ENCODE results near the gene CMSS1.

The CMSS1 gene

DNA sequence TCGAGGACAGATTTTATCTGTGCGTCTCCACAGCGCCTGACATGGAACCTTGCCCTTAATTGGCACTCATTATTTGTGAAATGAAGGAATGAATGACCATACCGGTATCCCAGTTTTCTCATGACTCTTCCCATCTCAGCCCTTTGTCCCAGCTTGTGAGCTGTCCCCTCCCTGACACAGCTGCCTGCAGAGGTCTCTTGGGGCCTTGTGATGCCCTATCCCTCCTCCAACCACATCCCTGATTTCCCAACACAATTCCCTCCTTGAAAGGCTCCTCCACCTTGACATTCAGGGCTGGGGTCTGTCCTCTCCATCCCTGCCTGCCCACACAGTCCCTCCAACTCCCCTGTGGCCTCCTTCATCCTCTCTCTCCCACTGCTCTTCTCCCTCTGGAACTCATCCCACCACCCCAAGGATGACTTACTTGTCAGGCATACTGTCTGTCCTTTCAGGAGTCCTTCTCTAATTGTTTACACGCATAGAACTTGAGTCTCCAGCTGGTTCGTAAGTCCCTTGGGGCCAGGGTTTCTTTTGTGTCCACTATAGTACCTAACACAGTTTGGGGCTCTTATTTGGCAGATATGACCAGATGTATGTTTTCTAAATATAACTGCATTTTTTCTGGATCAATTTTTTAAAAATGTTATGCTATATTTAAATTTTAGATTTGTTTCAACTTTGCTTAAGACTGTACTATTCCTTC lies 332.2 kb downstream of the CMSS1 start:
- DNase-seq (ENCODE audit: low spot score) = no peak

DNA sequence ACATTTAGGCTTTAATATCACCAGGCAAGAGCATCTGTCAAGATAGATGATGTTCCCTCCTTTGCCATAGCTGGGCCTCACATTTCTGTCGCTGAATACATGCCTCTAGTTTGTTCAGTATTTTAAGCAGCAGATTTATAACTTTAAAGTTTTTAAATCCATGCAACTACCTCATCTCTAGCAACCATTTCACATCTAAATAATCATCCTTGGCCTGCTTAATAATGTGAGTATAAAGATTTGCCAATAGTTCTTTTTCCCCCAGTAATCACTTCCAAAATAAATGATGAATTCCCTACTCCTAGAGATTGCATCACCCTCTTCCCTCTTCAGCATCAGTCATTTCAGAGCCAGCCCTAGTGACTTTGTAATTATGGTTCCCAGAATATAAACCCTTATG lies 332.8 kb downstream of the CMSS1 start:
- DNase-seq (ENCODE audit: low spot score) = no peak

DNA sequence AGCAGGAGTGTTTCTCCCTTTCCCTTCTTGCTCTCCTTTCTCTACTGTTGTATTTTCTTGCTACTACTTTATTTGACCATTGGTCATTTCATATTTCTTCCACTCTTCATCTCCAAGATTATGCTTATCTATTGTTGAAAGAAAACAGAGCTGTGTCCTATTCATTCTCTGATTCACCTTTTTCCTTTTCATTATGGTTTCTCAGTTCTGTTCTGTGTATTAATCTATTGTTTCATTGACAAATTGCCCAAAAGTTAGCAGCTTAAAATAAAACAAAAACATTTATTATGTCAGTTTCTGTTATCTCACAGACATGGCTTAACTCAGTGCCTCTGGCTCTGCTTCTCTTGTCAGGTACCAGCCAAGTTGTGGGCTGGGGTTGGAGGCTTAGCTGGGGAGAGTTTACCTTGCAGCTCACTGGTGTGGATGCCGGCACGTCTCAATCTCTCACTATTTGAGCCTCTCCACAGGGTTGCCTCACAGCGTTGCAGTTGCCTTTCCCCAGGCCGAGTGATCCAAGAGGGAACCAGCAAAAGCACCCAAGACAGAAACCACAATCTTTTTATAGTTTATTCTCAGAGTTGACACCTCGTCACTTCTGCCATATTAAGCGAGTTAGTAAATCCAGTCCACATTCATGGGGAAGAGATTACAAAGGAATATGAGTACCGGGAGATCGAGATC lies 333.5 kb downstream of the CMSS1 start:
- no peak for DNase-seq (ENCODE audit: low spot score)

DNA sequence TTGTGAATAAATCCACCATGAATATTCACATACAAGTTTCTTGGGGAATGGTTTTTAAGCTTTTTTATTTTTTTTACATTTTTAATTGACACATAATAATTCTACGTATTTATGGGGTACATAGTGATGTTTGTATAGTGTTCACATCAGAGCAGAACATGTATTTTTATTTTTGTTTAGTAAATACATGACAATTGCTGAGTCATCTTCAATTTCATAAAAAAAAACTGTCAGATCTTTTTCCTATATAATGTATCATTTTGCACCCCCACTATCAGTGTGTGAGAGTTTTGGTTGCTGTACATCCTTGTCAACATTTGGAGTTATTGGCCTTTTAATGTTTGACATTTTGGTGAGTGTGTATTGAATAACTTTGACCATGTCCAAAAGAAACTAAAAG lies 336.5 kb downstream of the CMSS1 start:
- no peak for DNase-seq (ENCODE audit: low spot score)

DNA sequence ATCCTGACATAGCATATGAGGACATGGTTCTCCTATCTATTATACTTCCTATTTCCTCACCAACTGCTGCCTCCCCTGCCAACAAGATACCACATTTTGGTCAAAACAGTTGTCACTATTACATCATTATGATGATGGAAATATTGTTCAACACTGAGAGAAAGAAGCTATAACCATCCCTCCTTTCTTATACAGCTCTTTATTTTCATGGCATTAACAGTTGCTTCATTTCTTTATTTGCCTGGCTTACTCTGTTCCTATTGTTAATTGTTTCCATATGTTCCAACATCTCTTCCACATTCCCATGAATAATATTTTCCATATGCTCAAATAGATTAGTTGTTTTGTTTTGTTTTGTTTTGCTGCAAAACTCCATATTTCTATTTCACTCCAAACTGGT lies 337.5 kb downstream of the CMSS1 start:
- no peak for DNase-seq (ENCODE audit: low spot score)

DNA sequence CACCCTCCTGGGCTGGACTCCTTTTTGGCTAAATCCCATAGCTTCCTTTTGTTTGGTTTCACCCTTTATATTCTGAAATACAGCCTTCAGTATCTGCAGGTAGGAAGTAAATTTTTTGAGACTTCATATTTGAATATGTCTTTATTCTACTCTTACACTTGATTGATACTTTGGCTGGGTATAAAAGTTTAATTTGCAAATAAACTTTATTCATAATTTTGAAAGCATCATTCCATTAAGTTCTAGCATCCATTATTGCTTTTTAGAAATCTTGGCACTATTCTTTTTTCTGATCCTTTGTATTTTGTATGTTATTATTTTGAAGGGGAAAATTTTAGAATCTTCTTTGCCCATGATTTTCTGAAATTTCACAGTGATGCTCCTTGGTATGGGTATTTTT lies 337.9 kb downstream of the CMSS1 start:
- DNase-seq (ENCODE audit: low spot score) = no peak

DNA sequence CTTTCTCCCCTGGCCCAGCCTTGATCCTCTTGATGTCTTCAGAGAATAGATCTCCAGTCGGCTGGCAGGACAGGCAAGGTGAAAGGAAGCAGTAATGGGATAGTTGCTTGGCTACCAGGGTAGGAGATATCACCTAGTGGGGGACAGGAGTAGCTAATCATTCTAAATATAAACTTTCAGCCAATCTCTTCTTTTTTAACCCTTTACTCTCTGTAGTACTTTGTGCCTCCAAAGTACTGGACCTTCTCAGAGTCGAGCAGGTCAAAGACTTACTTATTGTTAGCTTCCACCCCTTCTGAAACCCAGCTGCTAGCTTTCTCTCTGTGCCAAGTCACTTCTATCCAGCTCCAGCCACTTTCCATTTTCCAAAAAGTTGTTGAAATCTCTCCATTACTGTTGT lies 340.0 kb downstream of the CMSS1 start:
- no peak for DNase-seq (ENCODE audit: low spot score)

DNA sequence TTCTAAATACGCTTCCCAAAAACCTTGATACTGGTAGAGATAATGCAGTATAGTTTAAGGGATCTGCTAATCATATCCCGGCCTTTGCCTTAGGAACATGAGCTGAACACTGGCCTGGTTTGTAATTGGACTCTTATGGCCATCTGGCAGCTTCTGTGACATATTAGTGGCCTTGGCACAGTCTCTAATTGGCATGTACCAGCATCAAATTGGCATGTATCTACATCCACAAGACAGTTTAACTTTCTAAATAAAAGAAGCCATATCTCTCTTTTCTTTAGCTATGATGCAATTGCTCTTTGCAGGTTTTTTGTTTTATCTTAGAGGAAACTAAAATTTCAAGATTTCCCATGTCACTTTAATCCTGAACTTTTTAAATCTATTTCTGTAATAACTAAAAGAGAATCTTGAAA lies 341.3 kb downstream of the CMSS1 start:
- no peak for DNase-seq (ENCODE audit: low spot score)

DNA sequence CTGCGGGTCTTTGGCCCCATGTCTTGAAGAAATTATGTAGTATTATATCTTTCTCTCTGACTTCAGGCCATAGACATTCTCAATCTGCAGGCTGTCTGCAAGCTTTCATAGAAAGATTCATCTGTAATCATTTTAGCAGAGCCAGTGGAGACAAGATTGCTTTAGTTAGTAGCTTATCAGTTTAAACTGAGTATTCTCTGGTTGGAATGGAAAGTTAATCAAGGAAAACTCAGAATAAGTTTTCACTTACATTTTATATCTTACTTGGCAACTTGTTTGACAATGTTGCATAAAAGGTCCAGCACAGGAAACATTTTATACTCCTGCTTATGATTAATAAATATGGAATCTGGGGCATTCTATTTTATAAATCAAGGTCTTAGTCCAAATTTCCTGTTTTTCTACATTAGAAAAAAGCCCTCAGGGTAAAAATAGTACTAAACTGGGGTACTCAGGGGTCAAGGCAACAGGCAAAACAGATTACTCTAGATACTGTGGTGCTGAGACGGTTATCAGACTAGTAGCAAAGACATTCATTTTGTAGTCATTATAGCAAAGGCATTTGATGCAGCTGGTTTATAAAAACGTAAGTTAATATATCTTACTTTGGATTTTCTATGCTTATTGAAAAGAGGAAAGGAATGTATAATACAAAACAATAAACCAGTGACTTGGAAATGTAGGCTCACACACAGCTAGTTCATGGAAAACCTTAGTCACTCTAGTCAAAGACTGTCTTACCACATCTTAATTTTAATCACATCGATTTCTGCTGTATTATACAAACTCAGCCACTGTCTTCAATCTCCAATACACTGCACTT lies 341.9 kb downstream of the CMSS1 start:
- DNase-seq (ENCODE audit: low spot score) = peak; percentile 1

DNA sequence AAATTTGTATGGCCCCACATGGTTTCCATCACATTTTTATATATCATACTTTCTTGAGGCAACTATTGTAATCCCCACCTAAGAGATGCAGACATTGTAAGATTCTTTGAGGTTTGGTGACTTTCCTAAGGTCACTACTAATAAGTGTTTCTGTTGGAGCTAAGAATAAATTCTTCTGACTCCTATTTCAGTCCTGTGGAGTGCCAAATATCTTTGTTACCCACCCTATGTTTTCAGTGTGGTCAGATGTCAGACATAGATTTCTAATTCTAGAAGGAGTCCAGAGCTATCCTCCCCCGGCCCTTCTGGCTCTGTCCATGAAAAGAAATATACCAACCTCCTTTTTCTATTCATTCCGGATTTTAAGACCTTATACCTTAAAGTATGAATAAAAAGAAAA lies 342.9 kb downstream of the CMSS1 start:
- DNase-seq (ENCODE audit: low spot score) = no peak

DNA sequence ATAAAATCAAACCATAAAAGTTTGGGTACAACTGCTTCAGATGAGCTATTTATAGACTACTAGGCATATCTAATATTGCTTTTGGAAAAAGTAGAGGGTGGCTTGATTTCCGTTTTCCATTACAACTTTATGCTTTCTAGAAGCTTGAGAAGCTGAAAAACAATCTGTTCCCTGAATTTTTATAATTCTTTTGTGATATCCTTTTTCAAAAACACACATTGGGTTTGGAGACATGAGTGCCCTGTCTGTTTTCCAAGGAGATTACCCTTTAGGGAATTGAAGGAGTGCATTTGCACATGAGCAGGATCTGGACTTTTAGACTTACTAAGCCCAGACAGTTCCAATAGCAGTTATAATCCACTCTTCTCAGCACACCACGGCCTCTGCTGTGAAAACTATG lies 346.1 kb downstream of the CMSS1 start:
- no peak for DNase-seq (ENCODE audit: low spot score)

DNA sequence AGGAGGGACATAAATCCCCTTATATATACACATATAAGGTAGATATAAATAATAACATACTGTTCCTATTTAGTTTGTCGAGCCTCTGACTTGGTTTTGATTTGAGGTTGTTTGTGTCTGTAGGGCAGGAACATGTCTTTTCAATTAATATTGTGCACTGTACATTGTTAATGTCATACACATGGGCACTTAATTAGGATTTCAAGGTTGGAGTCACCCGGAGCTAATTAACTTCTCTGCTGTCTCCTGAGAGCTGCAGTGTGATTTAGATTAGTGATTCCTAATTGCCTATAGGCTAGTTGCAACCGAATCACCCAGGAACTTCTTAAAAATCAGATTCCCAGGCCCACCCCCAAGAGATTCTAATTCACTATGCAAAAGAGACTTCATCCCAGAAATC lies 347.1 kb downstream of the CMSS1 start:
- no peak for DNase-seq (ENCODE audit: low spot score)

DNA sequence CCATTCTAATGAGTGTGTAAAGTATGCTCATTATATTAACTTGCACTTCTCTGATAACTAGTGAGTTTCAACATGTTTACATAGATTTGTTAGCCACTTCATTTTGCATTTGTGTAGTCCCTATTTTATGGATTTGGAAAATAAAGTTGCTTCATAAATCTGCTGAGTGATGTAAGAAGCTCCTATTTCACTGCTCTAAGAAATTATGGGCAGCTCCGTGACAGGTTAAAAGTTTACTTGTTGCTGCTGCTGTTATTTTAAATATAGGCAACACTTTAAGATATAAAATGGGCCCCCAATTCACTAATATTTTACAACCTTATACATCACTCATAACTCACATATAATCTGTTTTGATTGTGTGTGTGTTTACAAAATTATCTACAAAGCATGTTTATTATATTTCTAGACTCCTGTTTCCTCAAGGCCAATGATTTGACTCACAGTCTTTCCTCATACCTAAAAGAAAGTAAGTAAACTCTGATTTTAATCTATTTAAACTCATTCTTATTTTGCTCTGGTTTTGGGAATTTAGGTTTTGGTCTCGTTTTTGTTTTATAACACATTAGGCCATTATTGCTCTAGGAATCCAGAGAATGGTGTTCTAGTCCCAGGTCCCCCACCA lies 348.4 kb downstream of the CMSS1 start:
- DNase-seq (ENCODE audit: low spot score) = no peak

DNA sequence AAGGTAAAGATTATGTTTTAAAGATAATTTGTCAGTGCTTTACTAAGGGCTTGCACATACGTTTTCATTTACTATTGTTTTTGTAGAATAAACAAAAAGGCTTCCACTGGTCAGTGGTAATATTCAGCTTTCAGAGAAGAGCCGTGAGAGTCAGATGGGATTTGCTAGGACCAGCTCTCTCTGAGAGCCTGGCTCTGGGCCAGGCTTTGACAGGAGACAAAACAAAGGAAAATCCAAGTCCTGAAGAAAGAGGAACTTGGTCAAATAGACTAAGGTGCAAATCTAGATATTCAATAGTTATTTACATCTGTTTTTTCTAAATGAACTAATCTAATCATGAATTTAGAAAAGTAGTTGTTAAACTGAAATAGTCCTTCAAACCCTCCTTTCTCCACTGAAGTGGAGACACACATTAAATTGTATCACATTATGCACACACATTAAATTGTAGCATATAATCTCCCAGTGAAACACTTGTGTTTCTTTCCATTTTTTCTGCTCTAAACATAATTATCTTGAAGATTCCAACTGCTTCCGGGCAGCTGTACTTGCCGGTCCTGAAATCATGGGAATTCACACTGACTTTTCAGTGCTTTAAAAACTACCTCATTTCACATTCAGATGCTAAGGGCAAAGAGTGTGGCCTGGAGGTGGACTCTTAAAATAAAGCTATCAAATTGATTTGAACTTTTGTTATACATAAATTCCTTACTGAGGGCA lies 351.7 kb downstream of the CMSS1 start:
- DNase-seq (ENCODE audit: low spot score) = no peak

DNA sequence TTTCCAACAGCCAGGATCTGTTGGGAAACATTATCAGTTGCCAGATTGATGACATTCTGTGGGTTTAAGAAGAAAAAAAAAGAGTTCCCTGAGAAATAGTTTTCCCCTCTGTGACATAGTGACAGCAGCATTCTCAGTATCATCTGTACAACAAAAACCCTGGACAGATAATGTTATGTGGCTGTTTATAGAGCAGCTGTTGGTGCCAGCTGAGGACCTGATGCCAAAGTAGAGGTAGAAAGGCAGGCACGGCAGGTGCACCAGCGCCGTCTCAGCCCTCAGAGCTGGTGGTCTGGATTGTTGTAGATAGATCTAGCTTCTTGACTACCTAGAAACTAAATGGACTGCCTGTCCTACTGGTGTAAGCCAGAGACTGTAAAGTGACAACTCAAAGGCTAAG lies 352.8 kb downstream of the CMSS1 start:
- no peak for DNase-seq (ENCODE audit: low spot score)

DNA sequence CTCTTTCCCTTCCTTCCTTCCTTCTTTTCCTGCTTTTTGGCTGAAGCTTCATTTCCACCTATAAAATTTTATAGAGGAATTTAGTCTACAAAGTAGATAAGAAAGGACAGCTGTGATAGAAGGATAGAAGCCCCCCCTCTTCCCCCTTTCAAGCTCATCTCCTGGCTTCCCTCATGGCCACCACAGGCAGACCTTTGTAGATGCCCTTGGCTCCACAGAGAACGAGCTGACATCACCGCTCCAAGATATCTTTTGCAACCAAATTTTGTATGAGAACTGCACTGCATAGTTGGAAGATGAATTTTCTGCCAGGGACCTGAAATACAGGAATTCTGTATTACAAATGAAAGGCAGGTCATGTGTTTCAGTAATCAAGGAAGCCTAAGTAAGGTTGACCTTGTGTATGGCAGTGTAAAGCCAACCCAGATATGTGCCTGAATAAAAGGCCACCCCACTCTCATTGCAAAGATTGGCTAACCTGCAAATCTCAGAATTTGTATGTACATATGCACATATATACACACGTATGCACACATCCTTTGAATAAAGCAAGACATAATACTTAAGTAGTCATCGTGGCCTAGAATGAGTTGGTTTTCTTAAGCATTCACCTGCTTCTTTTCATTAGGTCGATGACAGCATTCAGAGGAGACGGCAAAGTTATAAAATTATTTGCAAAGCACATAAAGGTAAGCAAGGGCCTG lies 353.7 kb downstream of the CMSS1 start:
- no peak for DNase-seq (ENCODE audit: low spot score)

DNA sequence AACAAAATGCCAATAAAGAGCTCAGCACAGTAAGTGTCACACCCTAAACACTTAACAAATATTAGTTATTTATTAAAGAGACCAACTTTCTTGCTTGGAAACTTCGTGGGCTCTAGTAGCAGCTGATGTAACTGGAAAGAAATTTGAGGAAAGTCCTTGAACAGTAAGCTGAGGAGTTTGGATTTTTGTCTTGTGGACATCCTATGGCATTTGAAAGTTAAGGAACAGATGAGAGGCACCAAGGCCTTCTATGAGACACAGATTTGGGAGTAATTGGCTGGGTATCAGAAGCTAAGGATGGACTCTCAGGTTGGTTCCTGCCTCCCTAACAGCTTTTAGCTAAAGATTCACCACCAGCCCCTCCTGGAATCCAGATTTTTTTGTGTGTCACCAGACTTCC lies 356.3 kb downstream of the CMSS1 start:
- no peak for DNase-seq (ENCODE audit: low spot score)

DNA sequence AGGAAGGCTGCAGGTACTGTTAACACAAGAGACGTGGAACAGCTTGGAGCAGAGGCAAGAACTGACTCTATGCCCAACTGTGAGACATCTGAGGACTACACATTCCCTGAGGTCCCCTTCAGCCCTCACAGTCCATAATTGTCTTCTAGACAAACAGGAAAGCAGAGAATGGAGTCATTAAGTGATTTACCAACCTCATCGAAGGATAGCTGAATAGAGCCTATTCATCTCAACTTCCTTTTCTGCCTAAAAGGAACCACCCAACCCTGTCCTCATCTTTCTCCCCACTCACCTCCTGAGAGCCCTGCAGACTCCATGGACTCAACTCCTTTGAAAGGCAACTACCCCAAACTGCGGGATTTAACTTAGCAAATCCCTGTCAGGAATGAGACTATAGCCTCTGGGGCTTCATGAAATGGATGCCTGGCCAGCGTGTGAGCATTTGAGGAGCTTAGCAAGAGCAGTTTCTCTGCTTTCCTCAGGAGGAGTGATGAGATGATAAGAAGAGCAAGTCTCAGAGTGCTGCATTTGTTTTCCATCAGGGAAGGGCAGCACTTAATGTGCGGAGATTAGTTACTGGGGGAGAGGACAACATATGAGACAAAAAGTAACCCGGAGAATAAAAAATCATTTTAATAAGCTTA lies 358.1 kb downstream of the CMSS1 start:
- no peak for DNase-seq (ENCODE audit: low spot score)

DNA sequence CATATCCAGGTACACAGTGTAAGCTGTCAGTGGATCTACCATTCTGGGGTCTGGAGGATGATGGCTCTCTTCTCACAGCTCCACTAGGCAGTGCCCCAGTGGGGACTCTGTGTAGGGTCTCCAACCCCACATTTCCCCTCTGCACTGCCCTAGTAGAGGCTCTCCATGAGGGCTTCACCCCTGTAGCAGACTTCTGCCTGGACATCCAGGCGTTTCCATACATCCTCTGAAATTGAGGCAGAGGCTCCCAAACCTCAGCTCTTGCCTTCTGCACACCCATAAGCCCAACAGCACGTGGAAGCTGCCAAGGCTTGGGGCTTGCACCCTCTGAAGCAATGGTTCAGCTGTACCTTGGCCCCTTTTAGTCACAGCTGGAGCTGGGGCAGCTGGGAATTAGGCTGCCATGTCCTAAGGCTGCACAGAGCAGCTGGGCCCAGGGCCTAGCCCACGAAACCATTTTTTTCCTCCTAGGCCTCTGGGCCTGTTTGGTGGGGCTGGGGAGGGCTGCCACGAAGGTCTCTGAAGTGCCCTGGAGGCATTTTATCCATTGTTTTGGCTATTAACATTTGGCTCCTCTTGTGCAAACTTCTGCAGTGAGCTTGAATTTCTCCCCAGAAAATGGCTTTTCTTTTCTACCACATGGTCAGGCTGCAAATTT lies 362.2 kb downstream of the CMSS1 start:
- DNase-seq (ENCODE audit: low spot score) = no peak

DNA sequence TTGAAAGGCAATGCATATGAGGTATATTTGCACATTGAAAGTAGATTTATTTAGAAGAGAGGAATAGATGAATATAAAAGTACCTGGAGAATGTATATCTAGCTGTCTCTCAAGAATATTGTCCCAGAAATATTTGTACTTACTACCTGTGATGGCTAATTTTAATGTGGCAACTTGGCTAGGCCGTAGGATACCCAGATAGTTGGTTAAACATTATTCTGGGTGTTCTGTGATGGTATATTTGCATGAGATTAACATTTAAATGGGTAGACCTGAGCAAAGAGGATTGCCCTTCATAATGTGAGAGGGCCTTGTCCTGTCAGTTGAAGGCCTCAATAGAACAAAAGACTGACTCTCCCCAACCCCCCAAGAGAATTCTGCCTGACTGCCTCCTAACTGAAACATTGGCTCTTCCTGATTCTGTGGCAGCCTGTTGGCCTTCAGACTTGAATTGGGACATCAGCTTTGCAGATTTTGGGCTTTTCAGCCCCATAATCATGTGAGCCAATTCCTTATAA lies 366.0 kb downstream of the CMSS1 start:
- no peak for DNase-seq (ENCODE audit: low spot score)
